HFFc6 (cell line): Measurements from ENCODE around the gene NEBL. TPM values are rescaled to one million over a fixed set of nuclear protein-coding genes. Genes with fewer than 3 reads are reported as not detected.

Experiments
- DNase-seq: peaks from one replicate; pipeline ENCODE4 v3.0.0-alpha.2; 2018
- H3K27ac Mint-ChIP-seq: 2 replicates; pipeline ENCODE4 v1.8.0; 2020; ENCODE audit warnings: mild to moderate bottlenecking, mixed read lengths
- H3K27me3 Mint-ChIP-seq: 2 replicates; pipeline ENCODE4 v1.8.0; 2021; ENCODE audit warnings: mild to moderate bottlenecking, moderate library complexity, mixed read lengths; ENCODE audit not compliant: insufficient read depth
- H3K36me3 Mint-ChIP-seq: 2 replicates; pipeline ENCODE4 v1.8.0; 2021; ENCODE audit warnings: low read depth, mixed read lengths
- H3K4me1 Mint-ChIP-seq: 2 replicates; pipeline ENCODE4 v1.8.0; 2020; ENCODE audit warnings: low read depth, mixed read lengths
- H3K4me3 Mint-ChIP-seq: 2 replicates; pipeline ENCODE4 v1.8.0; 2020; ENCODE audit warnings: mild to moderate bottlenecking, moderate library complexity, mixed read lengths
- H3K9me3 Mint-ChIP-seq: 2 replicates; pipeline ENCODE4 v1.8.0; 2020; ENCODE audit warnings: mild to moderate bottlenecking, mixed read lengths
- CTCF ChIP-seq: fragments of 200-600 bp; sonication (generic); IDR thresholded peaks from 2 replicates; pipeline ENCODE4 v1.5.0; 2021; ENCODE audit warnings: antibody characterized with exemption, mild to moderate bottlenecking
- total RNA-seq, 6 experiments: library from RNA; stranded (reverse); fragmentation: NEBNext Ultra II Directional; extraction: Animal tissue kit (Norgen Biotek cat#: 25700); gene quantifications; 2 replicates in 1 of 6; 3 replicates in 5 of 6; pipeline ENCODE4 v1.2.3, GENCODE V29; 2021

The NEBL gene
- total RNA-seq, 6 experiments from 2014 or later, result not detected

- Mint-ChIP-seq H3K4me3 (no peak overlapping the region), H3K27ac (no peak overlapping the region), H3K27me3 (peaks cover 1% of the 10 kb centered on the region), H3K4me1 (no peaks in the 10 kb centered on the region), H3K36me3 (no peaks in the 10 kb centered on the region), H3K9me3 (peaks cover 26% of the 10 kb centered on the region)
- TF ChIP-seq CTCF, result no peak
- DNase-seq, result no peak
Observed at GRCh38 chr10:20877554-20877953, 19.6 kb downstream of the NEBL start.

DNA sequence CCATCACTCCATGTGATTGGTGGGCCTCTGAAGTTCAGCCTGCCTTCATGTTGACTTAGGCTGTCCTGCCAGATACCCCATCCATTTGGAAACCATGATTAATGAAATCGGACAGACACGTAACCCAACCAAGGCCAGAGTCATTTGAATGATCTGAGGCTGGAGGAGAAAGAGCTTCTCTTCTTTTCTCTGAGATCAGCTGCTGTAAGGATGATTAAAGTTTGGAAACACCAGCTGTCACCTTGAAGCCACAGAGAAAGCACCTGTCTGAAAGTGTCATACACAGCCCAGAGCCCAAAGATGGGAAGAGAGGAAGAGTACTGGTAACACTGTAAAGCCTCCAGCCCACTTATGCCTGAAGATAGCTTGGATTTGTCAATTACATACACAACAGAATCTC, 22.9 kb downstream of the NEBL start:
- H3K4me3 Mint-ChIP-seq, result no peak overlapping the region
- DNase-seq, result no peak

GRCh38 chr10:20871970-20872369, 25.1 kb downstream of the NEBL start:
- Mint-ChIP-seq H3K27ac (no peak overlapping the region), H3K4me1 (no peaks in the 10 kb centered on the region), H3K9me3 (peaks cover 34% of the 10 kb centered on the region), H3K4me3 (no peak overlapping the region), H3K27me3 (no peaks in the 10 kb centered on the region), H3K36me3 (no peaks in the 10 kb centered on the region)
- no peak for DNase-seq
- TF ChIP-seq CTCF, result no peak

More for the DNA sequence above, 22.9 kb downstream of the NEBL start:
- no peaks in the 10 kb centered on the region for H3K4me1 Mint-ChIP-seq
- no peaks in the 10 kb centered on the region for H3K36me3 Mint-ChIP-seq
- TF ChIP-seq CTCF, result no peak
- no peaks in the 10 kb centered on the region; the same call in 1 of the 2 replicates for H3K27me3 Mint-ChIP-seq
- H3K27ac Mint-ChIP-seq, result no peak overlapping the region
- H3K9me3 Mint-ChIP-seq, result peaks cover 40% of the 10 kb centered on the region

DNA sequence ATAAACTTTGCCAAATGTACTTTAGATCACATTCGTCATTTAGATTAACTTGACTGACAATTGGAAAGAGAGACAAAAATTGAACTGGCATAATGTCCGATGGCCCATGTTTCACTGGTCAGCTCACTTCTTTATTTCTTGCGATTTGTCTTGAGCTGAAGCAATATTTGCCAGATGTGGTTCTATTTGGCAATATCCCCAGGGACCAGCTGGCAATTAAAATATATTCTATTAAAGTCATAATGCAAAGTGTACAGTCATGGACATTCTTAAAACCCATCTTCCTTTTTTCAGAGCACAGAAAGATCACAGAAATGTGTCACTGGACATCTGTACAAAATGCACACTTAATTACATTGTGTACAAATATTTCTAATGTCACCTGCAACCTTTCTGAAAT, 26.3 kb downstream of the NEBL start:
- H3K27me3 Mint-ChIP-seq, result no peaks in the 10 kb centered on the region
- H3K4me1 Mint-ChIP-seq, result no peaks in the 10 kb centered on the region
- no peak for TF ChIP-seq CTCF
- no peak overlapping the region for H3K4me3 Mint-ChIP-seq
- H3K36me3 Mint-ChIP-seq, result no peaks in the 10 kb centered on the region
- DNase-seq, result no peak
- H3K9me3 Mint-ChIP-seq, result peaks cover 34% of the 10 kb centered on the region
- H3K27ac Mint-ChIP-seq, result no peak overlapping the region

DNA sequence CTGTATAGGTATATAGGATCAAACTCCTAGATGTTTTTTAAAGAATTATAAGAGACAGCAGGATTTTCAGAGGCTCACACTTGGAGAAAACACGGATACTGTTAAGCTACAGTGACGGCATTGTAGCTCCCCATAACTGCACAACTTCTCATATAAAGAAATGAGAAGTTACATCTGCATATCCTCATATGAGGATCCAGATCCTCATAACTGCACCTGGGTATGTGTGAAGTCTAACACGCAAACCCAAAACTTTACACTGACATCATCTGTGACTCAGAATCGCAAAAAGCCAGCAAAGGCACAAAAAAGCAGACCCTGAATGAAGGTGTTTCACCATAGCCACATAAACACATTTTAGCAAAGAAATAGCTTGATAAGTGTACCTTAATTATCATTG, 34.1 kb downstream of the NEBL start:
- no peaks in the 10 kb centered on the region for H3K4me1 Mint-ChIP-seq
- no peaks in the 10 kb centered on the region for H3K9me3 Mint-ChIP-seq
- H3K36me3 Mint-ChIP-seq, result no peaks in the 10 kb centered on the region
- TF ChIP-seq CTCF, result no peak
- no peak overlapping the region for H3K4me3 Mint-ChIP-seq
- no peak overlapping the region for H3K27ac Mint-ChIP-seq
- no peak for DNase-seq
- no peaks in the 10 kb centered on the region; the same call in 1 of the 2 replicates for H3K27me3 Mint-ChIP-seq
